ACC112 (cell line): ENCODE results near the gene FRMD4A.
"Not testable (repeated sequence)": the region's sequence is repeated elsewhere in the genome, so short reads cannot be mapped to it uniquely, and the experiment has no call there.

Experiments used
- H2AFZ ChIP-seq: fragments of 200-600 bp; sonication (generic); one replicate; pipeline ENCODE4 v1.6.0; 2017; ENCODE audit warnings: antibody characterized with exemption, low read length; ENCODE audit not compliant: unreplicated experiment
- H3K27ac ChIP-seq: fragments of 200-600 bp; sonication (generic); 2 replicates; pipeline ENCODE4 v1.5.1; 2014; ENCODE audit warnings: low read depth, mild to moderate bottlenecking, antibody characterized with exemption, low read length, moderate library complexity
- H3K27me3 ChIP-seq: fragments of 200-600 bp; sonication (generic); 2 replicates; pipeline ENCODE4 v1.6.1; 2014; ENCODE audit warnings: mild to moderate bottlenecking, antibody characterized with exemption, low read length, moderate library complexity, mixed read lengths; ENCODE audit not compliant: insufficient read depth
- H3K36me3 ChIP-seq: fragments of 200-600 bp; sonication (generic); 2 replicates; pipeline ENCODE4 v1.6.1; 2016; ENCODE audit warnings: mild to moderate bottlenecking, antibody characterized with exemption, low read length, moderate library complexity, mixed read lengths; ENCODE audit not compliant: insufficient read depth
- H3K4me1 ChIP-seq: fragments of 200-600 bp; sonication (generic); one replicate; pipeline ENCODE4 v1.6.1; 2016; ENCODE audit warnings: low read length, mixed read lengths; ENCODE audit not compliant: insufficient read depth, unreplicated experiment, control insufficient read depth
- H3K4me3 ChIP-seq: fragments of 200-600 bp; sonication (generic); 2 replicates; pipeline ENCODE4 v1.5.1; 2014; ENCODE audit warnings: mild to moderate bottlenecking, low read depth, low read length
- H3K79me2 ChIP-seq: fragments of 200-600 bp; sonication (generic); one replicate; pipeline ENCODE4 v1.6.0; 2016; ENCODE audit warnings: low read length; ENCODE audit not compliant: control insufficient read depth, unreplicated experiment, insufficient read depth

Gene FRMD4A

GRCh38 chr10:13867822-13868221 is 462.9 kb downstream of the FRMD4A start:
- Histone ChIP-seq H3K4me3 (no peak overlapping the region), H2AFZ (no peak overlapping the region), H3K79me2 (peaks cover 48% of the 10 kb centered on the region), H3K36me3 (no peaks in the 10 kb centered on the region; the same call in 1 of the 2 replicates), H3K4me1 (peaks cover 20% of the 10 kb centered on the region), H3K27ac (no peak overlapping the region), H3K27me3 (no peaks in the 10 kb centered on the region)

GRCh38 chr10:13865758-13866491 is 464.8 kb downstream of the FRMD4A start:
- H3K79me2 ChIP-seq = peaks cover 52% of the 10 kb centered on the region
- peaks cover 26% of the 10 kb centered on the region for H3K4me1 ChIP-seq
- H3K36me3 ChIP-seq = no peaks in the 10 kb centered on the region; the same call in 1 of the 2 replicates
- H3K4me3 ChIP-seq = peak overlapping the region; percentile 32
- no peaks in the 10 kb centered on the region for H3K27me3 ChIP-seq
- peak overlapping the region; percentile 79 for H3K27ac ChIP-seq
- no peak overlapping the region for H2AFZ ChIP-seq

- Histone ChIP-seq H3K4me3 (peak overlapping the region; percentile 32), H3K79me2 (peaks cover 59% of the 10 kb centered on the region), H3K27ac (peak overlapping the region; percentile 79), H3K4me1 (peaks cover 29% of the 10 kb centered on the region)
- not testable (repeated sequence) for H2AFZ ChIP-seq, H3K36me3 ChIP-seq, H3K27me3 ChIP-seq
Observed at GRCh38 chr10:13865220-13865619, 465.5 kb downstream of the FRMD4A start.

DNA sequence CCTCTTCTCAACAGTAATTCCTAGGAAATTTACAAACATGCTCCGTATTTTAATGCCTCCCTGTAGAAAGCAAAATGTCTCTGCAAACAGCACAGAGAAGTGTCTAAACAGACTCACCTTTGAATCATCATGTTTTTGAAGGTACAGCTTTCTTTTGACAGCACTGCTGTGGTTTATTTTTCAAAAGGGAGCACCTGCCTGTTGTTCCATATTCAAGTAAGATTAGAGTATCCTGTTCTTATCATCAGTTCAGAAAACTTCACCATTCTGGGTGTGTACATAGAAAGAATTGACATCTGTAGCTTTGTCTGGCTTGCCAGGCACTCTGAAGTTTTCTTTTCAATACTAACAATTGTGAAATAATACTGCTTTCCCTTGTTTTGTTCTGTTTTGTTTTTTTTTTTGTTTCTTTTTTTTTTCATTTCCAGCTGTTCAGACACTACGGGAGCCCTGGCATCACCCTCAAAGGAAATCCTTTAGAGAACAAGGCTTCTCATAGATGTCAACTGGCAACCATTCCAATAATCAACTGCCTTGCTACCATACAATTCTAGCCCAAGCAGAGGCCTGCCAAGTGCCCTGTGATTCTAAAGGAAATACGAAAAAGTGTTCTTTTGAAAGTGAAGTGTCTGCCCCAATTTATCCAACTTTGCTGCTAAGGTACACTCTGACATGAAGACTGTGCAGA is 468.0 kb downstream of the FRMD4A start:
- H3K27me3 ChIP-seq = no peaks in the 10 kb centered on the region
- H3K36me3 ChIP-seq = no peaks in the 10 kb centered on the region
- no peak overlapping the region for H3K27ac ChIP-seq
- H3K4me1 ChIP-seq = peaks cover 32% of the 10 kb centered on the region
- H3K79me2 ChIP-seq = peaks cover 53% of the 10 kb centered on the region
- no peak overlapping the region for H2AFZ ChIP-seq
- H3K4me3 ChIP-seq = no peak overlapping the region

- Histone ChIP-seq H3K79me2 (peaks cover 58% of the 10 kb centered on the region), H2AFZ (no peak overlapping the region), H3K27me3 (no peaks in the 10 kb centered on the region), H3K36me3 (no peaks in the 10 kb centered on the region), H3K4me3 (no peak overlapping the region), H3K27ac (no peak overlapping the region), H3K4me1 (peaks cover 19% of the 10 kb centered on the region)
Observed at GRCh38 chr10:13860886-13861285, 469.8 kb downstream of the FRMD4A start.

DNA sequence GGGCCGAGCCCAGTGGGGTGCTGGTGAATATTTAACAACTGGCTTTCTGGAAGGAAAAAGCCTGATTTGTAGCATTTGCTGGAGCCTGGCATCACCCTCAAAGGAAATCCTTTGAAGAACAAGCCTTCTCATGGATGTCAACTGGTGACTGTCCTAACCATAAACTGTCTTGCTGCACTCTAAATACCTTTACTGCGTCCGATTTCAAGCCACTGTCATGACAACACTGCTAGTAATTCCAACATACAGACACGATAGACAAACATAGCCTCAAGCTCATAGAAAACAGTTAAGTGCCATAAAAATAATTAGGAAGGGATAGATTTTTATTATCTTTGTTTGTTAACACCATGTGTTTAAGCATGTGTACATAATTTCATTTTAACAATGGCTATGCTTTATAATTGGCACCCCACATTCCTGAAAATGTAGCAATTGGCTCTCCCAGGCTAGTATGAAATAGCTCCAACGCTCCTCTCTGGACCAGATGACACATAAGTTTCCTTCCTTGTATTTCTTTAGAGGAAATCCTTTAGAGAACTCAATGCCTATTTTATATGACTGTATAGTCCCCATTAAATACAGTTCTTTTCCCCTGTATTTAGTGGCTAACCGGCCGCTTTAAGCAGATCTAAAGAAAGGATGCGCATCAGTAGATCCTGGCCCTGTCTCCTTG is 470.6 kb downstream of the FRMD4A start:
- Histone ChIP-seq H2AFZ (no peak overlapping the region), H3K4me1 (peaks cover 14% of the 10 kb centered on the region), H3K27ac (no peak overlapping the region), H3K79me2 (peaks cover 57% of the 10 kb centered on the region), H3K4me3 (no peak overlapping the region), H3K27me3 (no peaks in the 10 kb centered on the region), H3K36me3 (no peaks in the 10 kb centered on the region)

GRCh38 chr10:13858709-13859108 is 472.0 kb downstream of the FRMD4A start:
- Histone ChIP-seq H3K36me3 (no peaks in the 10 kb centered on the region), H3K4me3 (no peak overlapping the region), H3K4me1 (peaks cover 18% of the 10 kb centered on the region), H3K27me3 (no peaks in the 10 kb centered on the region), H3K27ac (no peak overlapping the region), H2AFZ (no peak overlapping the region), H3K79me2 (peaks cover 46% of the 10 kb centered on the region)

DNA sequence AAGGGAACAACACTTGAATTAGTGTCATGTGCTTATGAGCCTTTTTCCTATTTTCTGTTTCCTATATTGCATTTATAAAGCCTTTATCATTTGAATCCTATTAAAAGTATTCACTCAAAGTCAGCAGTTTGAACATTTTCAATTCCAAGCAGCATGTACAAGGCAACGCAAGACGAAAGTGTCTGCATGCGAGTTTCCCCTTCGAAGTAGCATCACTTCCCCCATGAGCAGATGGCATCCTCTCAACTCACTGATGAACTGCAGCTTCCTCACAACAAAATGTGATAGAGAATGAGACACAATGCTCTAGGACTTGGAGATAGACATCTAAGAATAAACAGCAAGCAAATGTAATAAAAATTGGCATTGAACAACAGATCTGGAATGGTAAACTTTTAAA is 473.3 kb downstream of the FRMD4A start:
- H3K27ac ChIP-seq = no peak overlapping the region
- 0 out of 2 replicates have a peak, but pooled peaks cover 2% of the 10 kb centered on the region for H3K36me3 ChIP-seq
- H3K4me3 ChIP-seq = no peak overlapping the region
- peaks cover 47% of the 10 kb centered on the region for H3K79me2 ChIP-seq
- peaks cover 11% of the 10 kb centered on the region for H3K4me1 ChIP-seq
- H3K27me3 ChIP-seq = no peaks in the 10 kb centered on the region
- H2AFZ ChIP-seq = no peak overlapping the region

- Histone ChIP-seq H3K4me3 (no peak overlapping the region), H3K4me1 (peaks cover 4% of the 10 kb centered on the region), H3K79me2 (peaks cover 17% of the 10 kb centered on the region)
Observed at GRCh38 chr10:13853854-13854253, 476.9 kb downstream of the FRMD4A start.

DNA sequence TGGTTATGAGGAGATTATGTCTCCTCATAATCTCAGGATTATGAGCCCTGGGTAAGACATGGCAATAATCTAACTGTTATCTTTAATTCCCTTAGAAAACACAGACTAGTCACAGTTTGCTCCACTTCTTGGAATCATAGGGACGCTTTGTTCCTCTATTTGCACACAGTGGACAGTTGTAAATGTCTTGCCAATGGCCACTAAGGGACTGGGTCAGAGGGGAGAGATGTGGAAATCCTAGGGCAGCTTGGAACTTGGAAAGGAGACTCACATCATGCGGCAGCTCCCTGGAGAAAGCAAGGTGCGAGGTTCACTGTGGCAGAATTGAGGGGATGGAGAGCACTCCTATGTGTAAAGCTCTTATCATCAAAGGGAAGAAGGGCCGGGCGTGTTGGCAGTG is 477.9 kb downstream of the FRMD4A start:
- peaks cover 17% of the 10 kb centered on the region for H3K79me2 ChIP-seq
- H3K4me1 ChIP-seq = peaks cover 4% of the 10 kb centered on the region
- H2AFZ ChIP-seq = no peak overlapping the region
- H3K27ac ChIP-seq = no peak overlapping the region
- 0 out of 2 replicates have a peak, but pooled peaks cover 2% of the 10 kb centered on the region for H3K36me3 ChIP-seq
- H3K27me3 ChIP-seq = no peaks in the 10 kb centered on the region
- no peak overlapping the region for H3K4me3 ChIP-seq

More at GRCh38 chr10:13853854-13854253, 476.9 kb downstream of the FRMD4A start:
- H3K27me3 ChIP-seq = no peaks in the 10 kb centered on the region
- no peak overlapping the region for H3K27ac ChIP-seq
- no peak overlapping the region for H2AFZ ChIP-seq
- 0 out of 2 replicates have a peak, but pooled peaks cover 2% of the 10 kb centered on the region for H3K36me3 ChIP-seq
